Measurements from ENCODE around the gene TXNRD3.

DNA sequence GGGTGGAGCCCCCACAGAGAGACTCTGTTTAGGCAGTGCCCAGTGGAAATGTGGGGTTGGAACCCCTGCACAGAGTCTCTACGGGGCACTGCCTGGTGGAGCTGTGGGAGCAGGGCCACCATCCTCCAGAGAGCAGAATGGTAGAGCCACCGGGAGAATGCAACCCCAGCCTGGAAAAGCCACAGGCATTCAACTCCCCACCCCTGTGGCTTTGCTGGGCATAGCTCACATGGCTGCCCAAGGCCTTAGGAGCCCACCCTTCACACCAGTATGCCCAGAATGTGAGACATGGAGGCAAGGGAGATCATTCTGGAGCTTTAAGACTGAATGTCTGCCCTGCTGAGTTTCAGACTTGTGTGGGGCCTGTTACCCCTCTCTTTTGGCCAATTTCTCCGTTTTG is 30.1 kb upstream of the TXNRD3 start:
- TF ChIP-seq, protein P1, sequence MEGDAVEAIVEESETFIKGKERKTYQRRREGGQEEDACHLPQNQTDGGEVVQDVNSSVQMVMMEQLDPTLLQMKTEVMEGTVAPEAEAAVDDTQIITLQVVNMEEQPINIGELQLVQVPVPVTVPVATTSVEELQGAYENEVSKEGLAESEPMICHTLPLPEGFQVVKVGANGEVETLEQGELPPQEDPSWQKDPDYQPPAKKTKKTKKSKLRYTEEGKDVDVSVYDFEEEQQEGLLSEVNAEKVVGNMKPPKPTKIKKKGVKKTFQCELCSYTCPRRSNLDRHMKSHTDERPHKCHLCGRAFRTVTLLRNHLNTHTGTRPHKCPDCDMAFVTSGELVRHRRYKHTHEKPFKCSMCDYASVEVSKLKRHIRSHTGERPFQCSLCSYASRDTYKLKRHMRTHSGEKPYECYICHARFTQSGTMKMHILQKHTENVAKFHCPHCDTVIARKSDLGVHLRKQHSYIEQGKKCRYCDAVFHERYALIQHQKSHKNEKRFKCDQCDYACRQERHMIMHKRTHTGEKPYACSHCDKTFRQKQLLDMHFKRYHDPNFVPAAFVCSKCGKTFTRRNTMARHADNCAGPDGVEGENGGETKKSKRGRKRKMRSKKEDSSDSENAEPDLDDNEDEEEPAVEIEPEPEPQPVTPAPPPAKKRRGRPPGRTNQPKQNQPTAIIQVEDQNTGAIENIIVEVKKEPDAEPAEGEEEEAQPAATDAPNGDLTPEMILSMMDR (conservative IDR thresholded peaks at IDR 0.05; ENCODE audit: low read depth, low read length), result no peak
- TF ChIP-seq EZH2 (IDR thresholded peaks at IDR 0.05; ENCODE audit: low read length, unreplicated experiment), result no peak
- no peak for TF ChIP-seq EZH2phosphoT487 (IDR thresholded peaks at IDR 0.05; ENCODE audit: borderline replicate concordance, low read length)

Data from PC-3 (cell line).